GM21447 (cell line): Measurements from ENCODE around the gene SPRR2A.
"Not testable (repeated sequence)": the region's sequence is repeated elsewhere in the genome, so short reads cannot be mapped to it uniquely, and the experiment has no call there.

Experiments
- ATAC-seq: cut with Tn5 transposase; IDR thresholded peaks from one replicate; pipeline ENCODE4 v1.9.1; 2021; ENCODE audit not compliant: unreplicated experiment

Gene SPRR2A

DNA sequence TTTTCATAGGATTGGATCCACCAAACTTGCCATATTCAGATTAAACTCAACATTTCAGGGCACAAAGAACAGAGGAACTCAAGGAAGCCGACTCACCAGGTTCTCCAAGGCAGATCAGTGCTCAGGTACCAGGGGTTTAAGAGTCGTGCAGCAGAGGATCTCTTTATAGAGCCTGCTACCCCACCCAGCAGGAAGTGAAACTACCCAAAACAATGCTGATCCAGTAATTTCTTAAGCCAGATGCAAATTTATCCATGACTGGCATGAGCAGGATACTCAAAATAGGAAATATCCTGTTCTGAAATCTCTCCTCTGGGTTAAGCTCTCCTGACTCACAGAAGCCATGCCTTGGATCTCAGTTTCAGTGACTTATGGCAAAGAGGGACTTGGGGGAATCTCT, at the start of gene SPRR2A:
SPRR2A (minus strand) TSS at position 138 of the 400 bp plus-strand sequence. CDS start 777 bp downstream, outside the sequence.
- ATAC-seq, result no peak

DNA sequence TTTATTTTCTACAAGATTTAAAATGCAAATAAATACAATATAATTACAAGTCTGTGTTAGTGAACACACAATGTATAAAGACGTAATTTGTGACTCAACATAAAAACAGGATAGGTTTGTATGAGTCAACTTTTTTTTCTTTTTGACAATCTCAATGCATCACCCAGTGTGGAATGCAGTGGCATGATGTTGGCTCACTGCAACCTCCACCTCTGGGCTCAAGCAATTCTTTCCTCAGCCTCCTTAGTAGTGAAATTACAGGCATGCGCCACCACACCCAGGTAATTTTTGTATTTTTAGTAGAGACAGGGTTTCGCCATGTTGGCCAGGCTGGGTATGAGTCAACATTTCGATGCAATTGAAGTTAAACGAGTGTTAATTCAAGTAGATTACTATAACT, 42.9 kb upstream of the SPRR2A start:
- ATAC-seq, result no peak

DNA sequence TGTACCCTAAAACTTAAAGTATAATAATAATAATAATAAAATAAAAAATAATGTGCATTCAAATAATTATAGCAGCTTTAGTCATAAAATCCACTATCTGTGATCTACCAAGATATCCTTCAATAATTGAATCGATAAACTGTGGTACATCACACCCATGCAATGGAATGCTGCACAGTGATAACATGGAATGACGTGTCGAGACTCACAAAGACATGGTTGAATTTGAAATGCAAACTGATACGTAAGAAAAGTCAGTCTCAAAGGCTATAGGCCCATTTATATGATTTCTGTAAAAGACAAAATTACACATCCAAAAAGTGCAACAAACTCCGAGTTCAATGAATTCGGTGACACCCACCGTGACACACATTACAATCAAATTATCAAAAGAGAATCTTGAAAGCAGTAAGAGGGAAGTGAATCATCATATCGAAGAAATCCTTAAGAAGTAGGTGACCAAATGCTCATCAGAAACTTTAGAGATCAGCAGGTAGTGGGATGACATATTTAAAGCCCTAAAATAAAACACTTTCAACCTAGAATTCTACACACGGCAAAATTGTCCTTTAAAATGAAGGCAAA, 42.2 kb upstream of the SPRR2A start:
- no peak for ATAC-seq

DNA sequence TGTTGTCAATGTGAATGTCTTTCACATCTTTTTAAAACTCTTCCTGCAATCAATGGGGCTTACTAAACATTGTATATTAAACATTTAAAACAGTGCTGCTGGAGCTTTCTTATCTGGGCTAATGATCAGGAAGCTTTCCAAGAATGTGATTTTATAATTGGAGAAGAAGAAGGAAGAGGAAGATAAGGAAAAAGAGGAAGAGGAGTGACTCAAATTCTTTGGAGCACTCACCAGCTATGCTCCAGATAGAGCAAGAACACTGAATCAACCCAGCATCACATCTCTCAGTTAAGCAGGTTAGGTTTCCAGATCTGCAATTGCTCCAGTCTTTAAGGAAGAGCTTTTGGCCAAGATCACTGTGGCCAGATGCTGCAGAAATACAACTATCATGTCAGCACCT, 38.5 kb upstream of the SPRR2A start:
- ATAC-seq, result no peak

DNA sequence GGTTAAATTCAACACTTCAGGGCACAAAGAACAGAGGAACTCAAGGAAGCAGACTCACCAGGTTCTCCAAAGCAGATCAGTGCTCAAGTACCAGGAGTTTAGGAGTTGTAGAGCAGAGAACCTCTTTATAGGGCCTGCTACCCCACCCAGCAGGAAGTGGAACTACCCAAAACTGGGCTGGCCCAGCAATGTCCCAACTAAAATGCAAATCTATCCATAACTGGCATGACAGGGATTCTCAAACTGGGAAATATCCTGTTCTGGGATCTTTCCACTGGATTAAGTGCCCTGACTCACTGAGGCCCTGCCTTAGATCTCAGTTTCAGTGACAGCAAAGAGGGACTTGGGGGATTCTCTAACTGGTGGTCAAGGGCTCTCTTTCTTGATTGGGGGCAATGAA, 37.1 kb upstream of the SPRR2A start, which contains the start of gene SPRR2E:
SPRR2E (minus strand) TSS at position 101 of the 400 bp plus-strand sequence. CDS start 775 bp downstream, outside the sequence.
- no peak for ATAC-seq

DNA sequence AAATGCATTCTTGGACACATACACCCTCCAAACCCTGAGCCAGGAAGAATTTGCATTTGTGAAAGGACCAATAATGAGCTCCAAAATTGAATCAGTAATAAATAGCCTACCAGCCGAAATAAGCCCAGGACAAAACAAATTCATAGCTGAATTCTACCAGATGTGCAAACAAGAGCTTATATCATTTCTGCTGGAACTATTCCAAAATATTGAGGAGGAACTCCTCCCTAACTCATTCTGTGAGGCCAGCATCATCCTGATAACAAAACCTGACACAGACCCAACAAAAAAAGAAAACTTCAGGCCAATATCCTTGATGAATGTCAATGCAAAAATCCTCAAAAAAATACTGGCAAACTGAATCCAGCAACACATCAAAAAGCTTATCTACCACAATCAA, 30.3 kb upstream of the SPRR2A start:
- no peak for ATAC-seq

DNA sequence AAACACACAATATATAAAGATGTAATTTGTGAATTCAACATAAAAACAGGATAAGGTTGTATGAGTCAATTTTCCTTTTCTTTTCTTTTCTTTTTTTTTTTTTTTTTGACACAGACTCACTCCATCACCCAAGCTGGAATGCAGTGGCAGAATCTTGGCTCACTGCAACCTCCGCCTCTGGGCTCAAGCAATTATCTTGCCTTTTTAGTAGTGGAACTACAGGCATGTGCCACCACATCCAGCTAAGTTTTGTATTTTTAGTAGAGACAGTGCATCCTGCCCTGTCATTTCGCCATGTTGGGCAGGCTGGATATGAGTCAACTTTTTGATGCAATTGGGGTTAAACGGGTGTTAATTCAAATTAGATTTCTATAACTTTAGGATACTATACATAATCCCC, 24.4 kb upstream of the SPRR2A start:
- no peak for ATAC-seq

DNA sequence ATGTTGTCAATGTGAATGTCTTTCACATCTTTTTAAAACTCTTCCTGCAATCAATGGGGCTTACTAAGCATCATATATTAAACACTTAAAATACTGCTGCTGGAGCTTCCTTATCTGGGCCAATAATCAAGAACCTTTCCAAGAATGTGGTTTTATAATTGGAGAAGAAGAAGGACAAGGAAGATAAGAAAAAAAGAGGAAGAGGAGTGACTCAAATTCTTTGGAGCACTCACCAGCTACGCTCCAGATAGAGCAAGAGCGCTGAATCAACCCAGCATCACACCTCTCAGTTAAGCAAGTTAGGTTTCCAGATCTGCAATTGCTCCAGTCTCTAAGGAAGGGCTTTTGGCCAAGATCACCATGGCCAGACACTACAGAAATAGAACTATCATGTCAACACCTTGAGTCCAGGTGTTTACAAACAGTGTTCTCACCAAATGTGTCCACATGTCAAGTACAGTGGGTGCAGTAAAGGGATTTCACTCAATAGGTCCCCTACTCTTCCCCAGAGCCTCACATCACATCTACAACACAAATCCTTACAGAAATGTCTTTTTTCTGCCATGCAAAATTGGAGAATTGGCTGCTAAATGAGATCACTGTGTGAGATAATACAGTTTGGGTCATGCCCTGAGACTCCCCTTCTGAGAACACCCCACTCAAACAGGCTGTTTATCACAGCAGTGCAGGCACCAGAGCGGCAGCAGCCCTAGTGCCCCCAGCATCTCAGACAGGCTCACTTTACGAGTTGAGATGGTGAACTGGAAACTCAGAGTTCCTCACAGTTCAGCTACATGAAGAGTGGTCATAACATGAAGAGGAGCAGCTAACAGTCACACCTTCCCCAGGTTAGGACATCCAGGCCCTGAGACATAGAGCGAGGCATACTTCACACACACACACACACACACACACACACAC, 15.8 kb upstream of the SPRR2A start:
- ATAC-seq, result no peak

DNA sequence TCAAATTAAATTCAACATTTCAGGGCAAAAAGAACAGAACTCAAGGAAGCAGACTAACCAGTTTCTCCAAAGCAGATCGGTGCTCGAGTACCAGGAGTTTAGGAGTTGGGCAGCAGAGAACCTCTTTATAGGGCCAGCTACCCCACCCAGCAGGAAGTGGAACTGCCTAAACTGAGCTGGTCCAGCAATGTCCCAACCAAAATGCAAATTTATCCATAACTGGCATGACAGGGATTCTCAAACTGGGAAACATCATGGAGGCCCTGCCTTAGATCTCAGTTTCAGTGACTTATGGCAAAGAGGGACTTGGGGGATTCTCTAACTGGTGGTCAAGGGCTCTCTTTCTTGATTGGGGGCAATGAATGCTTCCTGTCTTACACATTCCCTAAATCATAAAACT, 14.2 kb upstream of the SPRR2A start, which contains the start of gene SPRR2B:
SPRR2B (minus strand) TSS at position 101 of the 400 bp plus-strand sequence. CDS start 772 bp downstream, outside the sequence.
- no peak for ATAC-seq

DNA sequence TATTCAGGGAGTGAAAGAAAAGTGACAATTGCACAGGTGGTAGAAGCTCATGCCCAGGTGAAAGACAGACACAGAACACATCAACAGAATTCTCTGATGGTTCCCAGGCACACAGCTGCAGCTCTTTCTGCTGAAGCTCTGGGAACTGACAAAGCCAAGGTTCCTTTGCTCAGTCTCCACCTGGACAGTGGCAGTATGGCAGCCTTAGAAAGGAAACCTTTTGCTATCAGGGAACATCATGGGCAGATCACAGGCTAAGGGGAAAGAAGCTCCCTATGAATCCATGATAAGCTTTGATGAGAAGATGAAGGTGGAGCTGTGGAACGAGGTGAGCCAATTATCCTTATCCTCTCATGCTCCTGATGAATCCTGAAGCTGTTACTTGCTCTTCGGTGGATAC, 12.9 kb upstream of the SPRR2A start:
- no peak for ATAC-seq

DNA sequence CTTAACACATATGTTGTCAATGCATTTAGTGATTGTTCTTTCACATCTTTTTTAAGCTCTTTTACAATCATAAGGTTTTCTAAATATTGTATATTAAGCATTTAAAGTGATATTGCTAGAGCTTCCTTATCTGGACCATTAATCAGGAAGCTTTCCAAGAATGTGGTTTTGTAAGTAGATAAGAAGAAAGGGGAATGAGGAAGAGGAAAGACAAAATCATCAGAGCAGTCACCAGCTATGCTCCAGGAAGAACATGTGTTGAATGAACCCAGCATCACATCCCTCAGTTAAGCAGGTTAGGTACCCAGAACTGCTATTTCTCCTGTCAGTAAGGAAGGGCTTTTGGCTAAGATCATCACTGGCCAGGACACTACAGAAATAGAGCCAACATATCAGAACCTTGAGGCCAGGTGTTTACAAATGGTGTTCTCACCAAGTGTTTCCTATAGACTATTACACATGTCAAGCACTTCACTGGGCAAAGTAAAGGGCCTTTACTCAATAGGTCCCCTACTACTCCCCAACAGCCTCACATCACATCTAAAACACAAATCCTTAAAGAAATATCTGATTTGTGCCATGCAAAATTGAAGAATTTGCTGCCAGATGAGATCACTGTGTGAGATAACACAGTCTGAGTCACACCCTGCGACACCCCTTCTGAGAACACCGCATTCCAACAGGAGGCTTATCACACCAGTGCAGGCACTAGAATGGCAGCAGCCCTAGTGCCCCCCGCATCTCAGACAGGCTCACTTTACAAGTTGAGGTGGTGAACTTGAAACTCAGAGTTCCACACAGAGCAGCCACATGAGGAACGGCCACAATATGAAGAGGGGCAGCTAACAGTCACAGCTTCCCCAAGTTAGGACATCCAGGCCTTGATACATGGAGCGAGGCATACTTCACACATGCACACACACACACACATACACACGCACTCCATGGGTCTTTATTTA, 1.8 kb upstream of the SPRR2A start:
- ATAC-seq, result no peak

DNA sequence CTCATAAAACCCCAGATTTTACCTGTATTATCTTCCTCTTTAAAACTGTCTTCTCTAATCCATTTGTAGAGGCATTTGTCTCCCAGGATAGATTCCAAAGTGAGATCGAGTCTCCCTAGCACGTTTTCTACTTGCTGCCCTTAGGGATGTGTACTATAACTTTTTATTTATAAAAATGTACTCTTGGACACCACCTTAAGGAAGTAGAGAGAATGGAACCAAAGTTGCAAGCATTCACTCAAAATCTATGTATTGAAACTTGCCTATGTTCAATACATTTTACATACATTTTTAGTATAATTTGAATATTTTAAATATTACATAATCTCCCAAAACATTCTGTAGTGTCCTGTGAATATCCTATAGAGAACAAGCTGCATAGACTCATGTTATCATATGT, 842 bp upstream of the SPRR2A start:
- no peak for ATAC-seq

DNA sequence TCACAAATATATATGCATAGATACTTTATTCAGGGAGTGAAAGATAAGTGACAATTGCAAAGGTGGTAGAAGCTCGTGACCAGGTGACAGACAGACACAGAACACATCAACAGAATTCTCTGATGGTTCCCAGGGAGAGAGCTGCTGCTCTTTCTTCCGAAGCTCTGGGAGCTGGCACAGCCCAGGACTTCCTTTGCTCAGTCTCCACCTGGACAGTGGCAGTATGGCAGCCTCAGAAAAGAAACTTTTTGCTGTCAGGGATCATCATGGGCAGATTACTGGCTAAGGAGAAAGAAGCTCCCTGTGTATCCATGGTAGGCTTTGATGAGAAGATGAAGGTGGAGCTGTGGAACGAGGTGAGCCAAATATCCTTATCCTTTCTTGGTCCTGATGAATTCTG, 1.2 kb downstream of the SPRR2A start:
- not testable (repeated sequence) for ATAC-seq

DNA sequence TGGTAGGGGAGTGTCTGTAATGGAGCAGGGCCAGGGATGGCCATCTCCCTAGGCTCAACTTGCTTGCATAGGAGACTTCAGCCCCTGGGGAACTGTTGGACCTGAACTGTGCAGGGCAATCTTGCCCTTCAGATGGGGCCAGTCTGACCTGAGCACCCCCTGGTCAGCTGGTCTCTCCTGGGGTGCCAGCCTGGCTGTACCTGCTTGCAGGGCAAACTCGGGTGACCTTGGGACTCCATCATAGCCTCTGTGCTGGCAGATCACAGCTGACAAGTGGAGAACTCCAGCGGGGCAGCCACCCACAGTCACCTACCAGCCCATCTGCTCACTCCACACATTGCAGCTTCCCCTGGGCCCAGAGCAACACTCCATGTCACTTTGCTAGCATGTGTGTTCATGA, 8.1 kb downstream of the SPRR2A start:
- no peak for ATAC-seq

DNA sequence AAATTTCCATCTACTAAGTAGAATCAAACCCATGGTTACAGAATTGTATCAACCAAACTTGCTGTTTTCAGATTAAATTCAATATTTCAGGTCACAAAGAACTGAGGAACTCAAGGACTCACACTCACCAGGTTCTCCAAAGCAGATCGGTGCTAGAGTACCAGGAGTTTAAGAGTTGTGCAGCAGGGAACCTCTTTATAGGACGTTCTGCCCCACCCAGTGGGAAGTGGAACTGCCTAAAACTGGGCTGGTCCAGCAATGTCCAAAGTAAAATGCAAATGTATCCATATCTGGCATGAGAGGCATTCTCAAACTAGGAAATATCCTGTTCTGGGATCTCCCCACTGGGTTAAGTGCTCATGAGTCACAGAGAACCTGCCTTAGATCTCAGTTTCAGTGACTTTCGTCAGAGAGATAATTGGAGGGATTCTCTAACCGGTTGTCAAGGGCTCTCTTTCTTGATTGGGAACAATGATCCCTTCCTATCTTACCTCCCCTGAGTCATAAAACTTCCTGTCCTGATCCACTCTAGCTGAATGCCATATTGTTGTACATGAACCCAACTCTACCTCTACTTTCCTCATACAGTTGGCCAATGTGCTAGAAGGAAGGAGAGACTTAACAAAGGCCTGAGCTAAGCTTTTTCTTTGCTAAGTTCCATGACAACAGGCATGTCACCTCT, 16.2 kb downstream of the SPRR2A start, which contains the start of gene SPRR2D:
SPRR2D (minus strand) TSS at position 171 of the 682 bp plus-strand sequence. CDS start 774 bp downstream, outside the sequence.
- no peak for ATAC-seq

DNA sequence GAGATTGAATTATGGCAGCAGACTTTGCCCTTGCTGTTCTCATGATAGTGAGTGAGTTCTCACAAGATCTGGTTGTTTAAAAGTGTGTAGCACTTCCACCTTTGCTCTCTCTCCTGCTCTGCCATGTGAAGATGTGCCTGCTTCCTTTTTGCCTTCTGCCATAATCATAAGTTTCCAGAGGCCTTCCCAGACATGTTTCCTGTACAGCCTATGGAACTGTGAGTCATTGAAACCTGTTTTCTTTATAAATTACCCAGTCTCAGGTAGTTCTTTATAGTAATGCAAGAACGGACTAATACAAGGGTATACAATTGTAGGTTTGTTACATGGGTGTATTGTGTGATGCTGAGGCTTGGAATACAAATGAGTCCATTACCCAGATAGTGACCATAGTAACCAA, 22.1 kb downstream of the SPRR2A start:
- no peak for ATAC-seq

DNA sequence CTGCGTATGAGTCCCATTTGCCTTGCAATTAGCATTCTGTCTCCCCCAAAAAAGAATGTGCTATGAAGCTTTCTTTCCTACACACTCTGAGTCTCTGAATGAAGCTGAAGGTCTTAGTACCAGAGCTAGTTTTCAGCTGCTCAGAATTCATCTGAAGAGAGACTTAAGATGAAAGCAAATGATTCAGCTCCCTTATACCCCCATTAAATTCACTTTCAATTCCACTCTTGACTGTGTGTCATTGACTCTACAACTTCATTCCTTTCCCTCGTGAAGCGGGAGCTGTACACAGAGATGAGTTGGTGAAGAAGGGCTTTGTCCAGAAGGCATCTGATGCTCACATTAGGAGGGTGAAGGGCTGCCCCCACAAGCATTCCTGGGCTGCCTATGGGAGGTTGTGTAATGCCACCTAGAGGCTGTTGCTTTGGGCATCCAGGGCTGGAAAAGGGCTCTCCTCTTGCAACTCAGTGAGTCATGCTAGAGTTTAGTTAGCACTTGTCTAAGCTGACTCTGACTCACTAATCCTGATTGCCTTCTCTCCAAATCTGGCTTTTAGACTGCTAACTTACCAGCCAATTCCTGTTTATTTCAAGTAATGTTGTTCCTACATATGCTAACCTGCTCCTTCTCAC, 24.5 kb downstream of the SPRR2A start:
- ATAC-seq, result no peak

DNA sequence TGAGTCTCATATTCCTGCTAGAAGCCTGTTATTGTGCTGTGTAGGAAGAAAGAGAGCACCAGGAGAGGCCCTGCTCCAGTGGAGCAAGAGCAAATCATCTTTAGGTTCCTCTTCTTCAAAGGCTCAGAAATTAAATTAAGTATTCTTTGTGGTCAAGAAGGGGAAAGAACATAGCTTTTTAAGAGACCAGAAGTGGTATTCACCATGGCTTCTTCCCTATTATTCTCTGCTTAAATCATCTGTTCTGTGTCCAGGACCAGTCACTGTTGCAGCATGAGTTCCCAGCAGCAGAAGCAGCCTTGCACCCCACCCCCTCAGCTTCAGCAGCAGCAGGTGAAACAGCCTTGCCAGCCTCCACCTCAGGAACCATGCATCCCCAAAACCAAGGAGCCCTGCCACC, 25.2 kb downstream of the SPRR2A start:
- no peak for ATAC-seq

DNA sequence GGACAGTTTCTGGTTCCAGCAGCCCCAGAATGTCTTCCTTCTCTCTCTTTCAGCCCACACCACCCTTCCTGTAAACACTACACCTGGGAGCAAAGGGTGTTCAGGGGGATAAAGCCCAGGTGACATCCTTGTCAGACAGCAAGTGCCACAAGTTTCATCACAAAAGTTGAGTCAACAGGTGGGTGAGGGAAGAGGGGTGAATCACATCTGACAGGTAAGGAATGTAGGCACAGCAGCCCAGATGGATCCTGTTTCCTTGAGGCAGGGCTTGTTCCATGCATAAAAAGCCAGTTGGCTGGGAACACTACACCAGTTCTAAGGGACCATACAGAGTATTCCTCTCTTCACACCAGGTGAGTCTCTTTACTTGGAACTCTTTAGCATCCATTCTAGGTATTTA, 26.4 kb downstream of the SPRR2A start, which contains the start of gene SPRR1B:
SPRR1B (plus strand) TSS at position 309 of the 400 bp plus-strand sequence. CDS start 1,143 bp downstream, outside the sequence.
- no peak for ATAC-seq

DNA sequence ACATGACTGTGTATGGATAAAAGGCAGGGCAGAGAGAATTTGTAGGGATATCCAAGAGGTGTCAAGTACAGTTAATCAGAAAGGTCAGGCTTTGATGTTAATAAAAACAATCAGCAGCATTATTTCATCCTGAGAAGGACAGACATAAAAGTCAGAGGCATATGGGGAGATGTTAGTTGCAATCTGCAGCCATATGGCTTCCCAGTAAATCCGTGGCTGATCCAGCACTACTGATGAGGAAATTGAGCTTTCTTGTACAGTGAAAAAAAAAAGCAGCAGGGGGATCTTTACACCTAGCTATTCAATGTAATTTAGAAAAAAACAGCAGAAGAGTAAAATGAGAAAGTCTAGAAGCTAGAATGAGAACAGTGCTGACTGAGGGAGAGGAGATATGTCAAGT, 28.5 kb downstream of the SPRR2A start:
- ATAC-seq, result no peak
